HepG2 (cell line): ENCODE data around the gene SMO.

Experiments used
- ATF3 ChIP-seq: sonication (generic); formaldehyde crosslinking; IDR thresholded peaks from 2 replicates; pipeline ENCODE4 v1.4.0; 2020; ENCODE audit warnings: missing genetic modification reagents
- BRD4 ChIP-seq: sonication (generic); formaldehyde crosslinking; IDR thresholded peaks from 2 replicates; pipeline ENCODE4 v1.4.0; 2020; ENCODE audit warnings: missing genetic modification reagents
- CTCF ChIP-seq: sonication (generic); formaldehyde crosslinking; IDR thresholded peaks from 2 replicates; pipeline ENCODE4 v1.5.0; 2020; ENCODE audit warnings: mild to moderate bottlenecking, missing genetic modification reagents, moderate library complexity
- ELF4 ChIP-seq: sonication (generic); formaldehyde crosslinking; IDR thresholded peaks from 2 replicates; pipeline ENCODE4 v1.5.0; 2020; ENCODE audit warnings: missing genetic modification reagents, mild to moderate bottlenecking, moderate library complexity, borderline replicate concordance
- FOXM1 ChIP-seq: sonication (generic); formaldehyde crosslinking; IDR thresholded peaks from 2 replicates; pipeline ENCODE4 v1.5.0; 2020; ENCODE audit warnings: missing genetic modification reagents
- MAFG ChIP-seq: sonication (generic); formaldehyde crosslinking; IDR thresholded peaks from 2 replicates; pipeline ENCODE4 v1.5.1; 2020; ENCODE audit warnings: mild to moderate bottlenecking, missing genetic modification reagents
- MAZ ChIP-seq, 2 experiments: sonication (generic) in 1 of 2; formaldehyde crosslinking in 1 of 2; IDR thresholded peaks; 2 replicates each; pipeline versions ENCODE4 v1.5.0 to v1.6.1; 2012 to 2020; ENCODE audit warnings: low read depth in 2 of 2, mild to moderate bottlenecking in 2 of 2, borderline replicate concordance in 1 of 2, improper control_type of control experiment in 1 of 2, low read length in 1 of 2, missing genetic modification reagents in 1 of 2, moderate library complexity in 1 of 2
- POLR2A ChIP-seq, 2 experiments: IDR thresholded peaks; 2 replicates each; pipeline ENCODE4 v1.6.1; 2011; ENCODE audit warnings: low read depth in 2 of 2, low read length in 2 of 2, mild to moderate bottlenecking in 1 of 2, moderate library complexity in 1 of 2; ENCODE audit not compliant: insufficient read depth in 1 of 2
- REL ChIP-seq: sonication (generic); formaldehyde crosslinking; conservative IDR thresholded peaks from 2 replicates; pipeline ENCODE4 v1.8.0; 2022; ENCODE audit warnings: mild to moderate bottlenecking, missing genetic modification reagents, moderate library complexity
- TOE1 ChIP-seq: sonication (generic); formaldehyde crosslinking; IDR thresholded peaks from 2 replicates; pipeline ENCODE4 v1.4.0; 2020; ENCODE audit warnings: mild to moderate bottlenecking, missing genetic modification reagents
- YEATS2 ChIP-seq: sonication (generic); formaldehyde crosslinking; IDR thresholded peaks from 2 replicates; pipeline ENCODE4 v1.4.0; 2020; ENCODE audit warnings: missing genetic modification reagents, borderline replicate concordance
- ZNF124 ChIP-seq: sonication (generic); formaldehyde crosslinking; IDR thresholded peaks from 2 replicates; pipeline ENCODE4 v1.4.0; 2020; ENCODE audit warnings: missing genetic modification reagents
- ZNF816 ChIP-seq: sonication (generic); formaldehyde crosslinking; IDR thresholded peaks from 2 replicates; pipeline ENCODE4 v1.8.0; 2022; ENCODE audit warnings: missing genetic modification reagents, mild to moderate bottlenecking, borderline replicate concordance

GRCh38 chr7:129144095-129144833 lies 44.2 kb upstream of the SMO start, which contains the start of gene TSPAN33:
- TF ChIP-seq CTCF (CRISPR knock-in tag): 0 out of 2 replicates have a peak, but pooled peaks have one; percentile 2
- no peak for TF ChIP-seq ZNF816 (CRISPR knock-in tag)
- TF ChIP-seq FOXM1 (CRISPR knock-in tag): no peak
- 0 out of 2 replicates have a peak, but pooled peaks have one; percentile 27 for TF ChIP-seq ZNF124 (CRISPR knock-in tag)
- TF ChIP-seq REL (CRISPR knock-in tag): no peak
- no peak for TF ChIP-seq TOE1 (CRISPR knock-in tag)
- TF ChIP-seq ELF4 (CRISPR knock-in tag): no peak
- no peak for TF ChIP-seq MAFG
- TF ChIP-seq POLR2A (IDR thresholded peaks at IDR 0.05; ENCODE audit: insufficient read depth in 1 of 2, low read depth in 2 of 2, low read length in 2 of 2): peak in 1 of 2 experiments; percentile 41; a peak in 1 of 4 replicates
- TF ChIP-seq BRD4 (CRISPR knock-in tag): no peak
- TF ChIP-seq MAZ (IDR thresholded peaks at IDR 0.05; ENCODE audit: borderline replicate concordance, low read depth, low read length): no peak
- no peak for TF ChIP-seq MAZ (CRISPR knock-in tag; IDR thresholded peaks at IDR 0.05; ENCODE audit: low read depth)
- TF ChIP-seq YEATS2: peak; percentile 53; the same call in 1 of the 2 replicates
- TF ChIP-seq ATF3: no peak
